Epithelial cell of esophagus (primary cell): ENCODE data around the gene PPP1R1B.

Source experiments
- DNase-seq: peaks from one replicate; pipeline ENCODE4 v3.0.0; 2010; ENCODE audit warnings: low read depth
- H3K4me3 ChIP-seq: 2 replicates; pipeline ENCODE4 v1.5.1; 2011; ENCODE audit warnings: mild to moderate bottlenecking, low read length, control low read depth
- CTCF ChIP-seq: IDR thresholded peaks from 2 replicates; pipeline ENCODE4 v1.5.1; 2011; ENCODE audit warnings: low read depth, mild to moderate bottlenecking, low read length, control low read depth, inconsistent platforms; ENCODE audit not compliant: insufficient read depth; ENCODE audit errors: missing control alignments

Gene PPP1R1B

GRCh38 chr17:39667945-39668924 lies 41.5 kb downstream of the PPP1R1B start, which contains the start of gene PNMT:
TSS of gene PNMT (plus strand) at chr17:39668453. CDS start at chr17:39668476, 23 bp downstream.
- peak; percentile 64 for DNase-seq
- H3K4me3 ChIP-seq, result peak within 1 kb of the TSS; percentile 13
- TF ChIP-seq CTCF, result peak; percentile 61

GRCh38 chr17:39669897-39670735 lies 43.4 kb downstream of the PPP1R1B start:
- H3K4me3 ChIP-seq, result no peak overlapping the region
- DNase-seq, result no peak
- no peak for TF ChIP-seq CTCF

GRCh38 chr17:39670746-39671145 lies 44.0 kb downstream of the PPP1R1B start:
- no peak for DNase-seq
- no peak overlapping the region for H3K4me3 ChIP-seq
- TF ChIP-seq CTCF, result no peak

GRCh38 chr17:39671651-39672521 lies 45.1 kb downstream of the PPP1R1B start:
- DNase-seq, result peak; percentile 34
- H3K4me3 ChIP-seq, result no peak overlapping the region
- peak; percentile 52 for TF ChIP-seq CTCF

GRCh38 chr17:39672522-39673334 lies 46.0 kb downstream of the PPP1R1B start:
- no peak overlapping the region for H3K4me3 ChIP-seq
- no peak for TF ChIP-seq CTCF
- DNase-seq, result no peak
